H1 (cell line): ENCODE results near the gene CCDC171.

Experiments used
- MAFK ChIP-seq: IDR thresholded peaks from 2 replicates; pipeline ENCODE4 v1.6.1; 2012; ENCODE audit warnings: low read depth, mild to moderate bottlenecking, improper control_type of control experiment, low read length
- RAD21 ChIP-seq, 2 experiments: IDR thresholded peaks in 1 of 2; conservative IDR thresholded peaks in 1 of 2; 2 replicates each; pipeline ENCODE4 v1.6.1; 2011; ENCODE audit warnings: low read depth in 2 of 2, low read length in 2 of 2, improper control_type of control experiment in 1 of 2, inconsistent platforms in 1 of 2, mild to moderate bottlenecking in 1 of 2, moderate library complexity in 1 of 2
- TF ChIP-seq, protein P1 (sequence below), 3 experiments: IDR thresholded peaks; 1 replicate in 2 of 3; 2 replicates in 1 of 3; pipeline versions ENCODE4 v1.5.1 to v1.6.1; 2011; ENCODE audit warnings: low read length in 3 of 3, mild to moderate bottlenecking in 3 of 3, inconsistent platforms in 2 of 3, low read depth in 1 of 3, moderate library complexity in 1 of 3; ENCODE audit not compliant: insufficient read depth in 1 of 3; ENCODE audit errors: control extremely low read depth in 1 of 3
- TF ChIP-seq, protein P2 (sequence below): IDR thresholded peaks from 2 replicates; pipeline ENCODE4 v1.6.1; 2012; ENCODE audit warnings: inconsistent platforms

DNA sequence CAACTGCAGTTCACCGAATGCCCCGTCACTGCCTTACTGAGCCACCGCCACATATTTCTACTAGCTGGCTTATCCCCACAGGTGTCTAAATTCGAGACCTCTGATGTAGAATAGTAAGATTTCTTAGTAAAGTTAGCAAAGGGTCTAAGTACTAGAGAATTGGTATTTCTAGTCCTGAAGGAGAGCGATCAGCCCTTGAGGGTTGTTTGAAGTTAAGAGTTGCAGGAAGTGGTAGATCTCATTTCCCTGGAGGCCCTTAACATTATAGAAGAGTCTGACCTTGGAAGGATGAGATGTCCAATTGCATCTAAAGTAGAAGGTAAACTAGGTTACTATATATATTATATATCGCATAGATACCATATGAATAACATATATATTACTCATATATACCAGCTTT lies 451.8 kb downstream of the CCDC171 start:
- TF ChIP-seq, protein P1, sequence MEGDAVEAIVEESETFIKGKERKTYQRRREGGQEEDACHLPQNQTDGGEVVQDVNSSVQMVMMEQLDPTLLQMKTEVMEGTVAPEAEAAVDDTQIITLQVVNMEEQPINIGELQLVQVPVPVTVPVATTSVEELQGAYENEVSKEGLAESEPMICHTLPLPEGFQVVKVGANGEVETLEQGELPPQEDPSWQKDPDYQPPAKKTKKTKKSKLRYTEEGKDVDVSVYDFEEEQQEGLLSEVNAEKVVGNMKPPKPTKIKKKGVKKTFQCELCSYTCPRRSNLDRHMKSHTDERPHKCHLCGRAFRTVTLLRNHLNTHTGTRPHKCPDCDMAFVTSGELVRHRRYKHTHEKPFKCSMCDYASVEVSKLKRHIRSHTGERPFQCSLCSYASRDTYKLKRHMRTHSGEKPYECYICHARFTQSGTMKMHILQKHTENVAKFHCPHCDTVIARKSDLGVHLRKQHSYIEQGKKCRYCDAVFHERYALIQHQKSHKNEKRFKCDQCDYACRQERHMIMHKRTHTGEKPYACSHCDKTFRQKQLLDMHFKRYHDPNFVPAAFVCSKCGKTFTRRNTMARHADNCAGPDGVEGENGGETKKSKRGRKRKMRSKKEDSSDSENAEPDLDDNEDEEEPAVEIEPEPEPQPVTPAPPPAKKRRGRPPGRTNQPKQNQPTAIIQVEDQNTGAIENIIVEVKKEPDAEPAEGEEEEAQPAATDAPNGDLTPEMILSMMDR (IDR thresholded peaks at IDR 0.05; ENCODE audit: control extremely low read depth in 1 of 3, insufficient read depth in 1 of 3, low read depth in 1 of 3, low read length in 3 of 3), result no peak
- TF ChIP-seq MAFK (no peak), RAD21 (IDR thresholded peaks at IDR 0.05 in 1 of 2, conservative IDR thresholded peaks at IDR 0.05 in 1 of 2; ENCODE audit: low read depth in 2 of 2, low read length in 2 of 2) (no peak)
- TF ChIP-seq, protein P2, sequence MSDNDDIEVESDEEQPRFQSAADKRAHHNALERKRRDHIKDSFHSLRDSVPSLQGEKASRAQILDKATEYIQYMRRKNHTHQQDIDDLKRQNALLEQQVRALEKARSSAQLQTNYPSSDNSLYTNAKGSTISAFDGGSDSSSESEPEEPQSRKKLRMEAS, result no peak
